ENCODE results near the gene PIP4K2B. TPM values are rescaled to one million over a fixed set of nuclear protein-coding genes. Genes with fewer than 3 reads are reported as not detected.

The PIP4K2B gene
- total and polyA plus RNA-seq, 2 of the 8 experiments (the other 6 are each of a cell fraction or from before 2014, with no cell fraction given): 21.5 to 57.8 TPM

- TF ChIP-seq RFX5 (IDR thresholded peaks at IDR 0.05; ENCODE audit: borderline replicate concordance, low read depth, low read length): 0 out of 2 replicates have a peak, but pooled peaks have one; percentile 23
- no peak for TF ChIP-seq MAX (IDR thresholded peaks at IDR 0.05)
- TF ChIP-seq CTBP2 (IDR thresholded peaks at IDR 0.05; ENCODE audit: borderline replicate concordance, insufficient read depth, insufficient read length, low read length): no peak
- TF ChIP-seq GTF2F1 (IDR thresholded peaks at IDR 0.05; ENCODE audit: borderline replicate concordance, low read depth, low read length): no peak
- TF ChIP-seq POU5F1 (IDR thresholded peaks at IDR 0.05; ENCODE audit: low read depth, low read length): no peak
- no peak for TF ChIP-seq SIX5 (IDR thresholded peaks at IDR 0.05; ENCODE audit: low read depth, low read length)
- TF ChIP-seq HDAC6 (IDR thresholded peaks at IDR 0.05; ENCODE audit: low read depth, low read length): peak; percentile 64
- TF ChIP-seq KDM4A (IDR thresholded peaks at IDR 0.05; ENCODE audit: low read depth, low read length, severe bottlenecking): no peak
- peak; percentile 97 for TF ChIP-seq CEBPB (IDR thresholded peaks at IDR 0.05; ENCODE audit: low read depth, low read length)
- TF ChIP-seq SP2 (IDR thresholded peaks at IDR 0.05; ENCODE audit: low read length): no peak
- TF ChIP-seq HDAC2 (IDR thresholded peaks at IDR 0.05; ENCODE audit: borderline replicate concordance in 1 of 2, low read depth in 2 of 2, low read length in 2 of 2): no peak
- no peak for TF ChIP-seq EZH2 (IDR thresholded peaks at IDR 0.05; ENCODE audit: low read depth, low read length, severe bottlenecking)
- peak in 1 of 2 experiments; percentile 14; a peak in 2 of 4 replicates for TF ChIP-seq SIN3A (conservative IDR thresholded peaks at IDR 0.05 in 1 of 2, IDR thresholded peaks at IDR 0.05 in 1 of 2; ENCODE audit: low read depth in 1 of 2, low read length in 2 of 2)
- TF ChIP-seq POLR2A (IDR thresholded peaks at IDR 0.05; ENCODE audit: control extremely low read depth in 1 of 2, low read depth in 2 of 2, low read length in 2 of 2): peak in 1 of 2 experiments; percentile 59; a peak in 1 of 3 replicates
- peak; percentile 68; the same call in 1 of the 2 replicates for TF ChIP-seq MAFK (IDR thresholded peaks at IDR 0.05; ENCODE audit: low read depth, low read length)
- TF ChIP-seq TCF12 (IDR thresholded peaks at IDR 0.05; ENCODE audit: low read depth, low read length): no peak
- 0 out of 4 replicates have a peak, but pooled peaks of 1 of the 3 experiments have one; percentile 3 for TF ChIP-seq CTCF (IDR thresholded peaks at IDR 0.05; ENCODE audit: control extremely low read depth in 1 of 3, insufficient read depth in 1 of 3, low read depth in 1 of 3, low read length in 3 of 3)
- no peak for TF ChIP-seq NANOG (IDR thresholded peaks at IDR 0.05; ENCODE audit: insufficient read depth, low read depth, low read length, poor library complexity, severe bottlenecking)
- peak; percentile 37 for TF ChIP-seq TAF7 (optimal IDR thresholded peaks at IDR 0.05; ENCODE audit: borderline replicate concordance, low read depth, low read length)
- no peak for TF ChIP-seq CBX8 (IDR thresholded peaks at IDR 0.05; ENCODE audit: borderline replicate concordance, low read depth, low read length)
- TF ChIP-seq BACH1 (IDR thresholded peaks at IDR 0.05; ENCODE audit: low read length): peak; percentile 10; the same call in 1 of the 2 replicates
Observed at GRCh38 chr17:38751808-38752307, 47.5 kb downstream of the PIP4K2B start (continued).

Measured in H1 (cell line).